KG1 (cell line): ENCODE data around the gene SLC7A4.
"Not testable (repeated sequence)": the region's sequence is repeated elsewhere in the genome, so short reads cannot be mapped to it uniquely, and the experiment has no call there.

Experiments used
- DNase-seq: peaks from one replicate; lab custom pipeline; 2025; lab: John Stamatoyannopoulos, UW

Gene SLC7A4

GRCh38 chr22:21032037-21032867 is at the start of gene SLC7A4:
TSS of gene SLC7A4 (minus strand) at chr22:21032561. CDS start at chr22:21031812, 749 bp downstream.
- DNase-seq = no peak

GRCh38 chr22:21080435-21081137 is 48.2 kb upstream of the SLC7A4 start:
- DNase-seq = no peak

- DNase-seq = no peak
These were observed 47.1 kb upstream of the SLC7A4 start for GRCh38 chr22:21079493-21079892.

GRCh38 chr22:21078916-21079315 is 46.6 kb upstream of the SLC7A4 start:
- no peak for DNase-seq

- no peak for DNase-seq
These were observed 45.6 kb upstream of the SLC7A4 start for GRCh38 chr22:21077884-21078508.

GRCh38 chr22:21076912-21077625 is 44.7 kb upstream of the SLC7A4 start:
- DNase-seq = no peak

- no peak for DNase-seq
These were observed 43.3 kb upstream of the SLC7A4 start for GRCh38 chr22:21075516-21076138.

- DNase-seq = no peak
These were observed 41.8 kb upstream of the SLC7A4 start for GRCh38 chr22:21074102-21074715.

- DNase-seq = no peak
These were observed 41.1 kb upstream of the SLC7A4 start for GRCh38 chr22:21073482-21073881.

GRCh38 chr22:21073023-21073422 is 40.7 kb upstream of the SLC7A4 start:
- DNase-seq = no peak

GRCh38 chr22:21071796-21072195 is 39.4 kb upstream of the SLC7A4 start:
- not testable (repeated sequence) for DNase-seq

- no peak for DNase-seq
These were observed 38.6 kb upstream of the SLC7A4 start for GRCh38 chr22:21070690-21071615.

- DNase-seq = no peak
These were observed 37.0 kb upstream of the SLC7A4 start for GRCh38 chr22:21069375-21069774.

- no peak for DNase-seq
These were observed 36.4 kb upstream of the SLC7A4 start for GRCh38 chr22:21068681-21069276.

- DNase-seq = no peak
These were observed 35.7 kb upstream of the SLC7A4 start for GRCh38 chr22:21067901-21068680.

- no peak for DNase-seq
These were observed 34.9 kb upstream of the SLC7A4 start for GRCh38 chr22:21067075-21067900.

GRCh38 chr22:21064917-21065864 is 32.8 kb upstream of the SLC7A4 start:
- no peak for DNase-seq
